NK-92 (cell line): ENCODE data around the gene COL5A1.
"Not testable (repeated sequence)": the region's sequence is repeated elsewhere in the genome, so short reads cannot be mapped to it uniquely, and the experiment has no call there.

ENCODE experiments used
- DNase-seq: peaks from one replicate; lab custom pipeline; 2025; ENCODE audit not compliant: unreplicated experiment; lab: John Stamatoyannopoulos, UW

COL5A1 gene

DNA sequence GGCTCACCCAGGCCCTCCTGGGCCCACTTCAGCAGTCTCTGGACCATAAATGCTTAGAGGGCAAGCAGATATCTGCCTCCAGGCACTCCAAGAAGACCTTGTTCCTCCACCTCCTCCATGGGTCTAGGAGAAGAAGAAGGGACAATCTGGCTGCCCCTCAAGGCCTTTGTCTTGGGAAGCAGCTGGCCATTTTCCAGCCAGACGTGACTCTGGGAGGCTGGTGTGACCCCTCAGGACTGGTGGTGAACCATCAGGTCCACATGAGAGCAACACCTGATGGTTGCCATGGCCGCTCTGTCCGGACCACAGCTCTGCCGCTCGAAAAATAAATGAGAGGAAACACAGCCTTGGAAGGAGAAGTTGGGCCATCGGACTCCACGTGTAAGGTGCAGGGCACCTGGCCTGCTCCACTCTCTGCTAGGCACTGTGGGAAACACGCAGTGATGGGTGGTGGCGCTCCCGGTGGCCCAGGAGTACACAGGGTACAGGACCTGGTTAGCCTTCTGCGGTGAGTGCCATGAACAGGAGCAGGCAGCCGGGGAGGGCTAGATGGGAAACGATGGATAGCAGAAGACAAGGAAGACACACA lies 3.0 kb upstream of the COL5A1 start:
- no peak for DNase-seq

DNA sequence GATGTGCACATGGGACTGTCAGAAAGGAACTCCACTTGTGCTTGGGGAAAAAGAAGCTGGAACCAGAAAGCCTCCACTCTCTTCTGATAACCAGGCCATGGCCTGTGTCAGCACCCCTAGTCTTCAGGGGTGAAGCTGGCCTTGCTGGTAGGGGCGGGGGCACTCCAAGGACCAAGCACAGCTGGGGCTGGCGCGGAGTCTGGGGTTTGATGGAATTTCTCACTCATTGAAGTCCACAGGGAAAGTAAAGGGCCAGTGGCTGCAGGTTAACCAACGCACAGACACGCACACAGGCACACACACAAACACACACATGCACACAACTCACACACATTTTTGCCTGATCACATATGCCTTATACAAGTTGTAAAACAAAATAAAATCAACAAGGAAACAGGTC lies 1.6 kb upstream of the COL5A1 start:
- DNase-seq = no peak

DNA sequence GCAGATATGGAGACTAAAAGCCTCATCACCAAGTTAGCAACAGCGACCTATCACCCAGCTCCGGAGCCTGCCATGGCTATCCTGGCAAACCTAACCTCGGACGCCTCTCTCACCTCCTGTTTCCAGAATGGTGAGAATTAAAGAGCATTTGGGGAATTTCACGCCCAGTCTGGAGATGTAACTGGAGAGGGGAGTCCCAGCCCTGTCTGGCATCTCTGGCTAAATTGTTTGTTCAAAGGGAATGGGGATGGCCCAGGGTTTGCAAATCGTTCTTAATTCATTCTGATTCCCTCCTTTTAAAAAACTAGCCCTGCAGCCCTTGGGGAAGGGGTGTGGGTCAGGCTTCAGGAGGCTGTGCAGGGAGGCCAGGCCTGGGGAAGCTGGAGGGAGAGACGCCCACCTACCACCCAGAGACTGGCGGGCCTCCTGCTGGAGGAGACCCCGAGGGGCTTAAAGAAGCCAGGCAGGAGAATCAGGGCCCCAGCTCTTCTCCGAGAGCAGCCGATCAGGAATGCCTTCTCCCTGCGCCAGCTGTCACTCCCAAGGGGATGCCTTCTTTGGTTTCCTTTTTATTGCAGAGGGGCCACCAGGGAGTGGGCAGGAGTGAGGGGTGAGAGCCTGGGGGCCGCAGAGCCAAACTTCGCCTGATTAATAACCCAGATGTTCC lies 964 bp upstream of the COL5A1 start:
- DNase-seq = no peak

DNA sequence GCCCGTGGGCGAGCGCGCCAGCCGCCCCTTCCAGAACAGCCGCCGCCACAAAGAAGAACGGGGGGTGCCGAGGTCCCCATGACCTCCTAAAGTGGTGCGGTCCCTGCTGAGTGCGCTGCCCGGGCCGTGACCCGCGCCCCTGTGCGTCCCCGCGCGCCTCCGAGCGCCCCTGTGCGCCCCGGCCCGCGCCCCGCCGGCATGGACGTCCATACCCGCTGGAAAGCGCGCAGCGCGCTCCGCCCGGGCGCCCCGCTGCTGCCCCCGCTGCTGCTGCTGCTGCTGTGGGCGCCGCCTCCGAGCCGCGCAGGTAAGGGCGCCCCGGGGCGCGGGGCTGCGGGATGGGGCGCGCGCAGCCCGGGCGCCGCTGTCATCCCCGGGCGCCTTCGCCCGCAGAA lies 384 bp downstream of the COL5A1 start:
- DNase-seq = no peak

GRCh38 chr9:134642385-134643181 lies 980 bp downstream of the COL5A1 start:
- DNase-seq = no peak

- no peak for DNase-seq
These were observed 1.6 kb downstream of the COL5A1 start for GRCh38 chr9:134643222-134643671.

DNA sequence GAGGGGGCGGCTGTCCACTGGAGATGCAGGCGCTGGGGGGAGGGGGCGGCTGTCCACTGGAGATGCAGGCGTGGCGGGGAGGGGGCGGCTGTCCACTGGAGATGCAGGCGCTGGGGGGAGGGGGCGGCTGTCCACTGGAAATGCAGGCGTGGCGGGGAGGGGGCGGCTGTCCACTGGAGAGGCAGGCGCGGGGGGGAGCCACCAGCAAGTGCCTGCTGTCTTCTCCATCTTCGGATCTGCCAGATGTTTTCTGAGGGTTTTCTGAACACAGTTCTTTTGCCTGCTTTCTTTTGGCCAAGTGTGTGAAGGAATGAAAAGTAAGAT lies 2.8 kb downstream of the COL5A1 start:
- not testable (repeated sequence) for DNase-seq

GRCh38 chr9:134644725-134645606 lies 3.4 kb downstream of the COL5A1 start:
- DNase-seq = no peak

DNA sequence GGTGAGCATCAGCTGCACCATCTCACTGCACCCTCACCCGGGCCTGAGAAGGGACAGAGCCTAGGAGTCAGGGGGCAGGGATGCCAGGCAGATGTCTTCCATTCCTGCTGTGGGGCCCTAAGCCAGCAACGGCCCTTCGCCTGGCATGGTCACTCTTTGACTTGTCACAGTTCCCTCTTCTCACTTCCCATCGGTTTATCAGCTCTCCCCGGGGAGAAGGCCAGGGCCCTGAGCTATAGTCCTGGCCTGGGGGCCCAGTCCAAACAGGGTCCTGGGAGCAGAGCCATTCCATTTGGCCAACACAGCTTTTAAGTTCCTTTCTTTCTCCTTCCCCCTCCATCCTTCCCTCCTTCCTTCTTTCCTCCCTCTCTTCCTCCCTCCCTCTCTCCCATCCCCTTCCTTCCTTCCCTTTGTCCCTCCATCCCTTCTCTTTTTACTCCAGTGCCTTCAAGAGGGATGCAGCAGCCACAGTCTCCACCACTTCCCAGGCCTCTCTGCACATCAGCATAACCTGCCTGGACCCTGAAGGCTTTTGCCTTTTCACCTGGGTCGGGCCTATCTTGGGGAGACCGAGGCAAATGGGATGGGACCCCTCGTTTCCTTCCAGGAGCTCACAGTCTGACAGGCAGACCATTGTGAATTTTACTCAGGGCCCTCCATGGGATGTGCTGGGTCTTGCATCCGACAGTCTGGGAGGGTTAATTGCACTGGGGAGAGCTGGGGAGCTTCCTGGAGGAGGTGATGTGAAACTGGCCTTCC lies 4.2 kb downstream of the COL5A1 start:
- DNase-seq = no peak

DNA sequence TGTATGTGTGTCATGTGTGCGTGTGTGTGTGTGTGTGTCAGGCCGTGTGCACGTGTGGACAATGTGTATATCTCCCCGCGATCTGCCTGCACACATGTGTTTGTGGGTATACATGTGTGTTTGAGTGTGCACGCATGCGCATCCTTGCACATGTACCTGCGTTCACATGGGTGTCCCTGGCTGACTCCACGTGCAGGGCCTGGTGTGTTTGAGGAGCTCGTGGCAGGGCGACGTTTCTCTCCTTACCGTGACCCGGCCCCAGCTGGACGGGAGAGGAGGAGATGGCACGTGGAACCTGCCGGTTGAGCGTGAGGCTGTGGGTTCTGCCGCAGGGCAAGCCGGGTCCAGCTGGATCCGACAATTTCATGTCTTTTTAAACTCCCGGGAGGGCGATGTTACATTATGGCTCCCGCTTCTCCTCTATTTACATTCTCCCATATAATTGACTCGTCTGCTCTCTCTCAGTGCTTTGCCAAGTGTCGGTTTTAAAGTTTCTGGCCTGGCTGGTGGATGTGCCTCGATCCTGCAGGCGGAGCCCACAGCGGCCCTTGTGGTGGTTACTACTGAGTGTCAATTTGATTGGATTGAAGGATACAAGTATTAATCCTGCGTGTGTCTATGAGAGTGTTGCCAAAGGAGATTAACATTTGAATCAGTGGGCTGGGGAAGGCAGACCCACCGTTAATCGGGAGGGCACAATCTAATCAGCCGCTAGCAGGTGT lies 5.9 kb downstream of the COL5A1 start:
- DNase-seq = no peak

DNA sequence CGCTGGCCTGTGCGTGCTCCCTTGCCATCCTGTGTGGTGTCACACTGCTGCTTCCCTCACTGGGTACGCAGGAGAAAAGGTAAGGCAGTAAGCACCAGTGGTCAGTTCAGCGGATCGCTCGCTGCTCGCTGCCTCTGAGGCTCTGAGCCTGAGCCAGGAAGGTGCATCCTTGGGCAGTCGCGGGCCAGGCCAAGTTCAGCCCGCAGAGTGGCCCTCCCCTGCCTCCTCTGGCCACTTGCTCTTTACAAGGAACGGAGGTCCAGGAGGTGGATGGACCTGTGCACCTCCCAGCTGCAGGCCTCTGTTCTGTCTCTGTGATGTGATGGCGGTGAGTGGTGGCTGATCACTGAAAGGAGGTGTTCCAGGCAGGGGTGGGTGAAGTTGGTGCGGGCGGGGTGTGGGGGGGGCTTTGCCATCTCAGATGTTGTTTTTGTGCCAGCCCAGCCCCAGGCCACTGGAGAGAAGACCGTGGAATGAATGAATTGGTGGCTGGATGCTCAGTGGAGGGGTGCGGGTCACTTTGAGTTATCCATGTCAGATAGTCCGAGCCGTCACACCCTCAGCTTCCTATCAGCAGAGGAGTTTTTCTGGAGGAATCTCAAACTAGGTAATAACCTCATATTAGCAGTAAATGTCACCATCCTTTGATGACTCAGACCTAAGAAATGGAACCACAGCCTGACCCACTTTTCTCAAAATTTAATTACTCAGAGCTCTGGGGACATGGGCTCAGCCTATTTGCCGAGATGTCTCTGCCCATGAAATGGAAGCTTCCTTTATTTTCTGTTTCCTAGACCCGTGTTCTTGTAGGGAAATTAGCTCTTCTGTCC lies 7.3 kb downstream of the COL5A1 start:
- no peak for DNase-seq

DNA sequence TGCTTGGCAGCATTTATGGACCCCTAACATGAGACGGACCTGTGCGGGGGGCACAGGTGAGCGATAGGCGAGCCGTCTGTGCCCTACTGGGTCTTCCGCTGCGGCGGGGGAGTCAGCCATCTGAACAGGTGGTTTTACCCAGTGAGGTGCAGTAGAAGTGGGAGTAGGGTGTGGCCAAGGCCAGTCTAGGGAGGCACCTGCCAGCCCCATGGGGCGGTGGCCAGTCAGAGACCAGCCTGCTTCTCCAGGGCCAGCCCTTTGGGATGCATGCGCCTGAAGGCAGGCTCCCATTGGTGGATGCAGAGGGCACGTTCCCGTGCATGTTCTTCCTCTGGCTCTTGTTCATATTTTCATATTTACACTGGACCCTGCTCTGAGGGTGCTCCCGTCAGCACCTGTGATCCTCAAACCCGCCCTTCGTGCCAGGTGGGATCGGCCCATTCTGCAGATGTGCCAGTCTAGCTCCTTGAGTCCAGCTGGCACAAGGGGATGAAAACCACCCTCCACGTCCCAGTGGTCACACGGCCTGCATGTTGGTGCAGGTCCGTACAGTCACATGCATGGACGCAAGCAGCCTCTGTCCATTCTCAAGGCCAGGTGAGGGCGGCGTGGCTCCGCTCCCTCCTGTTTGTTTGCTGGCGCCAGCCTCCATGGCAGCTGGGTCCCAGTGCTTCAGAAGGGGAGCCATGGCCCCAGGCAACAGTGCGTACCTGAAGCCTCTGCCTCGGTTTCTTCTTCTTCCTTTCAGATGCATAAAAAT lies 9.0 kb downstream of the COL5A1 start:
- DNase-seq = no peak

- DNase-seq = no peak
These were observed 9.8 kb downstream of the COL5A1 start for GRCh38 chr9:134651226-134651905.

DNA sequence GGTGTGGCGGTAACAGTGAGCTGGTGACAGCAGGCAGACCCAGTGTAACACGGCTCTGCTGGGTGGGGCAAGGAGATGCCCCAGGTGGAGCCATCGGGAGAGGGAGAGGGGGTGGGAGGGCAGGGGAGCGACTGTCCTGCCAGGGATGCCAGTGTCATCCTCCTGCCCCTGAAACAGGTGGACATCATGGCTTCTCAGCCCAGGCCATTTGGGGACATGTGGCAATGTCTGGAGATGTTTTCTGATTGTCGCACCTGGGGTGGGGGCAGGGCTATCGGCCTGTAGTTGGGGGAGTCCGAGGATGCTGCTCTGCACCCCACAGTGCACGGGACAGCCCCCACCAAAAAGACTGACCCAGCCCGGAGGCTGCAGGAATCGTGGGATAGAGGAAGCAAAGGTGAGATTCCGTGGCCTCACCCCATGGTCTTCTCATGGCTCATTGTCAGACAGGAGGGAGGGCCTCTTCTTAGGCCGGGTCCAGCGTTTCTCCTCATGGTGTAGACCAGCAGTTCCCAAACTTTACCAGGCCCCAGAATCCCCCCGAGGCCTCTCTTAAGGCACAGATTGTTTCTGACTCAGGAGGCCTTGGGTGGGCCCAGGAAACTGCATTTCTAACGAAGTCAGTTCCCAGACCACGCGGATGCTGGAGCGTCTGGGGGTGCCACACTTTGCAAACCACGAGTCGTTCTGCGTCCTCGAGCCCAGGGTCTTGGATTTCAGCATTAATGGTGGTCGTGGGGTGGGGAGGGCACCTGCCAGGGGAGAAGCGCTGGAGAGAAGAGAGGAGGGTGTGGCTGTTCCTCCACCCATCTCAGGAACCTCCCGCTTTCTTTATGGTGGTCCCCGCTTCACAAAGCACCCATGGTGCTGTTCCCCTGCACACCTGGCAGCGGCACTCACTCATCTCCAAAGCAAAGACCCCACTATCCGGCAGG lies 11.0 kb downstream of the COL5A1 start:
- no peak for DNase-seq

DNA sequence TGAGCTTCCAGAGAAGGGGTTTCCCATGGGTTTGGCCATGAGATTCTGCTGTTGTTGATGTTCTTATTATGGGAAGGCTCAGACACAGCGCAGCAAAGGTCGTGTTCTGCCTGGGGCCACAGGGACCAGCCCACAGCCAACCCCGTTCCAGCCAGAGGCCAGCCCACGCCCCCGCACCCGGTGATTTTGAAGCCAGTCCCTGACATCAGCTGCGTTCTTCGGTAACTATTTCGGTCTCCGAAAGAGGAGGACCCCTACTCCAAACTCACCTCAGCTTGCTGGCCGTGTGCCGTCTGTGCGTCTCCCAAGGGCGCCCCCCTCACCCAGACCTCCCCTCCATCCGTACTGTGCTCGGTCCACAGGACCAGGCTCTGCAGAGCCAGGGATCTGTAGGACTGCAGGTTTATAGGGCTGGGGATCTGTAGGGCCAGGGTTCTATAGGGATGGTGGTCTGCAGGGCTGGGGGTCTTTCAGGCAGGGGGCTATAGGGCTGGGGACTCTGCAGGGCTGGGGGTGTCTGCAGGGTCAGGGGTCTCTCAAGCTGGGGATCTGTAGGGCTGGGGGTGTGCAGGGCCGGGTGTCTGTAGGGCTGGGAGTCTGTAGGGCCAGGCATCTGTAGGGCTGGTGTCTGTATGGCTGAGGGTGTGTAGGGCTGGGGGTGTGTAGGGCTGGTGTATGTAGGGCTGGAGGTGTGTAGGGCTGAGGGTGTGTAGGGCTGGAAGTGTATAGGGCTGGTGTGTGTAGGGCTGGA lies 11.8 kb downstream of the COL5A1 start:
- DNase-seq = no peak

DNA sequence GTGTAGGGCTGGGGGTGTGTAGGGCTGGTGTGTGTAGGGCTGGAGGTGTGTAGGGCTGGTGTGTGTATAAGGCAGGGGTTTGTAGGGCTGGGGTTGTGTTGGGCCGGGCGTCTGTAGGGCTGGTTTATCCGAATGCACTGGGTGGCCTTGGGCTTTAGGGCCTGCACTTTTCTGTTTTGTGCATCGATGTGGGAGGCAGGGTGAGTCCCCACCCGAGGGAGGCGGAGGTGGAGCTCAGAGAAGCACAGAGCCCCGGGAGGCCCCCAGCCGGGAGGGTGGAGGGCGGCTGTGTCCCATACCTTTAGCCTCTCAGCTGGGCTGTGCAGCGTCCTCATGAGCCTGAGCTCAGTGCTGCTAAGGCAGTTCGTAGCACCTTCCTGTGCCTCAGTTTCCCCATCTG lies 13.5 kb downstream of the COL5A1 start:
- no peak for DNase-seq
